Smooth muscle cell (in vitro differentiated cells): Measurements from ENCODE around the gene ACVRL1. TPM values are rescaled to one million over a fixed set of nuclear protein-coding genes. Genes with fewer than 3 reads are reported as not detected.

Experiments used
- DNase-seq: peaks from one replicate; lab custom pipeline; 2025; ENCODE audit not compliant: unreplicated experiment; lab: John Stamatoyannopoulos, UW
- H2AFZ ChIP-seq: fragments of 200-600 bp; sonication (generic); 2 replicates; pipeline ENCODE4 v1.6.0; 2016; ENCODE audit warnings: antibody characterized with exemption, low read depth, mild to moderate bottlenecking
- H3F3A ChIP-seq: fragments of 200-600 bp; sonication (generic); 2 replicates; pipeline ENCODE4 v1.6.0; 2017; ENCODE audit warnings: antibody characterized with exemption, low read depth
- H3K27ac ChIP-seq: fragments of 200-600 bp; sonication (generic); 2 replicates; pipeline ENCODE4 v1.5.1; 2016; ENCODE audit warnings: low read depth, mild to moderate bottlenecking
- H3K27me3 ChIP-seq: fragments of 200-600 bp; sonication (generic); 2 replicates; pipeline ENCODE4 v1.6.1; 2016; ENCODE audit warnings: low read depth, mild to moderate bottlenecking
- H3K36me3 ChIP-seq: fragments of 200-600 bp; sonication (generic); 2 replicates; pipeline ENCODE4 v1.5.1; 2016; ENCODE audit warnings: low read depth
- H3K4me1 ChIP-seq: fragments of 200-600 bp; sonication (generic); 2 replicates; pipeline ENCODE4 v1.5.1; 2016; ENCODE audit warnings: low read depth
- H3K4me2 ChIP-seq: fragments of 200-600 bp; sonication (generic); 2 replicates; pipeline ENCODE4 v1.6.0; 2016; ENCODE audit warnings: mild to moderate bottlenecking
- H3K4me3 ChIP-seq: fragments of 200-600 bp; sonication (generic); 2 replicates; pipeline ENCODE4 v1.5.1; 2016; ENCODE audit warnings: mild to moderate bottlenecking
- H3K79me2 ChIP-seq: fragments of 200-600 bp; sonication (generic); 2 replicates; pipeline ENCODE4 v1.6.0; 2016; ENCODE audit warnings: low read depth, mild to moderate bottlenecking
- H3K9ac ChIP-seq: fragments of 200-600 bp; sonication (generic); 2 replicates; pipeline ENCODE4 v1.6.0; 2016; ENCODE audit warnings: low read depth
- H3K9me3 ChIP-seq: fragments of 200-600 bp; sonication (generic); replicated peaks from 2 replicates; pipeline ENCODE4 v1.5.1; 2016; ENCODE audit warnings: low read depth
- H4K20me1 ChIP-seq: fragments of 200-600 bp; sonication (generic); 2 replicates; pipeline ENCODE4 v1.6.0; 2016; ENCODE audit warnings: low read depth
- CTCF ChIP-seq: fragments of 200-600 bp; sonication (generic); IDR thresholded peaks from 2 replicates; pipeline ENCODE4 v1.5.1; 2017; ENCODE audit warnings: borderline replicate concordance, mild to moderate bottlenecking, antibody characterized with exemption; ENCODE audit not compliant: insufficient read depth, poor library complexity, severe bottlenecking
- WGBS: methylation state at CpG from one replicate; pipeline ENCODE4 v1.1.7; 2016; ENCODE audit warnings: low lambda C conversion rate; 5-methylcytosine and 5-hydroxymethylcytosine counted together
- polyA plus RNA-seq: library from polyadenylated mRNA; unstranded; fragments of >200 nt; fragmentation: Nextera tagmentation; extraction: Ambion mirVana; gene quantifications from 2 replicates; pipeline ENCODE4 v1.2.1, GENCODE V29; 2016
- total RNA-seq: library from RNA; depleted of rRNA; stranded (reverse); fragments of >200 nt; gene quantifications from 2 replicates; pipeline ENCODE4 v1.2.3, GENCODE V29; 2014

Gene ACVRL1
- total and polyA plus RNA-seq, 2 experiments from 2014 or later, result 8.4 to 10.4 TPM

- H2AFZ ChIP-seq, result no peak overlapping the region
- H3K4me3 ChIP-seq, result no peak overlapping the region
- 95% methylated on average over 10 of the region's 10 CpGs for WGBS
- no peaks in the 10 kb centered on the region for H3F3A ChIP-seq
- H3K4me2 ChIP-seq, result no peak overlapping the region
- no peak for TF ChIP-seq CTCF
- no peaks in the 10 kb centered on the region for H3K4me1 ChIP-seq
- H3K9ac ChIP-seq, result no peak overlapping the region
- no peaks in the 10 kb centered on the region for H3K9me3 ChIP-seq
- no peak overlapping the region for H3K27ac ChIP-seq
- no peaks in the 10 kb centered on the region for H3K79me2 ChIP-seq
- no peak for DNase-seq
- no peaks in the 10 kb centered on the region for H3K36me3 ChIP-seq
- no peaks in the 10 kb centered on the region for H3K27me3 ChIP-seq
- H4K20me1 ChIP-seq, result no peaks in the 10 kb centered on the region
Measured at GRCh38 chr12:51917041-51917590, 9.8 kb downstream of the ACVRL1 start.

- Histone ChIP-seq H3K4me1 (peaks cover 2% of the 10 kb centered on the region), H3K27me3 (no peaks in the 10 kb centered on the region), H3K27ac (no peak overlapping the region), H3K9ac (no peak overlapping the region), H2AFZ (no peak overlapping the region), H3K4me3 (no peak overlapping the region), H3K4me2 (no peak overlapping the region), H3F3A (no peaks in the 10 kb centered on the region), H4K20me1 (no peaks in the 10 kb centered on the region), H3K79me2 (no peaks in the 10 kb centered on the region), H3K36me3 (no peaks in the 10 kb centered on the region), H3K9me3 (no peaks in the 10 kb centered on the region)
- no peak for TF ChIP-seq CTCF
- 48% methylated on average over 16 of the region's 16 CpGs for WGBS
- DNase-seq, result no peak
Measured at GRCh38 chr12:51917746-51918453, 10.6 kb downstream of the ACVRL1 start.

- no peak for TF ChIP-seq CTCF
- no peak overlapping the region for H3K4me3 ChIP-seq
- no peak overlapping the region for H2AFZ ChIP-seq
- H3K9me3 ChIP-seq, result no peaks in the 10 kb centered on the region
- H3K27ac ChIP-seq, result no peak overlapping the region
- peaks cover 7% of the 10 kb centered on the region for H3K4me1 ChIP-seq
- H3K27me3 ChIP-seq, result no peaks in the 10 kb centered on the region
- no peaks in the 10 kb centered on the region for H4K20me1 ChIP-seq
- H3K36me3 ChIP-seq, result no peaks in the 10 kb centered on the region
- no peaks in the 10 kb centered on the region for H3K79me2 ChIP-seq
- H3F3A ChIP-seq, result no peaks in the 10 kb centered on the region
- 92% methylated on average over 2 of the region's 2 CpGs for WGBS
- DNase-seq, result no peak
- H3K4me2 ChIP-seq, result no peak overlapping the region
- no peak overlapping the region for H3K9ac ChIP-seq
Measured at GRCh38 chr12:51920046-51920445, 12.7 kb downstream of the ACVRL1 start.
